SK-N-SH (cell line): ENCODE results near the gene APLP1. TPM values are rescaled to one million over a fixed set of nuclear protein-coding genes. Genes with fewer than 3 reads are reported as not detected.

Source experiments
- CTCF ChIA-PET: fragments of 300-600, 350-600 bp; formaldehyde crosslinking; extraction: SDS; loops from one replicate; lab custom pipeline; 2021; lab: Yijun Ruan, JAX
- POLR2A ChIA-PET: fragments of 350-600 bp; sonication (Branson Sonifier 250); formaldehyde crosslinking; extraction: SDS; loops from one replicate; lab custom pipeline; 2020; ENCODE audit warnings: antibody characterized with exemption, inconsistent platforms; lab: Yijun Ruan, JAX
- DNase-seq: peaks from one replicate; pipeline ENCODE4 v3.0.0; 2012
- H2AFZ ChIP-seq: fragments of 200-600 bp; sonication (generic); 2 replicates; pipeline ENCODE4 v1.8.1; 2016; ENCODE audit warnings: antibody characterized with exemption, mild to moderate bottlenecking, low read depth
- H3F3A ChIP-seq: fragments of 200-600 bp; sonication (generic); replicated peaks from 2 replicates; pipeline ENCODE3; 2016; ENCODE audit warnings: antibody characterized with exemption, mild to moderate bottlenecking; ENCODE audit not compliant: insufficient read depth
- H3K27ac ChIP-seq, 2 experiments: fragments of 200-500 bp in 1 of 2; fragments of 200-600 bp in 1 of 2; sonication (Bioruptor generic) in 1 of 2; sonication (generic), shearing (Covaris generic) in 1 of 2; 2 replicates each; pipeline versions ENCODE4 v1.5.1 to v1.6.1; 2014 to 2016; ENCODE audit warnings: low read depth in 2 of 2, inconsistent platforms in 1 of 2, low read length in 1 of 2, mild to moderate bottlenecking in 1 of 2, mixed read lengths in 1 of 2
- H3K27me3 ChIP-seq: fragments of 200-600 bp; sonication (generic), shearing (Covaris generic); 2 replicates; pipeline ENCODE4 v1.6.1; 2016; ENCODE audit warnings: mixed run types; ENCODE audit not compliant: insufficient read depth
- H3K36me3 ChIP-seq, 2 experiments: fragments of 200-500 bp in 1 of 2; fragments of 200-600 bp in 1 of 2; sonication (Bioruptor generic) in 1 of 2; sonication (generic) in 1 of 2; replicated peaks in 1 of 2; 2 replicates each; pipeline versions ENCODE3 to v1.5.1; 2014 to 2016; ENCODE audit warnings: low read length in 1 of 2, mild to moderate bottlenecking in 1 of 2; ENCODE audit not compliant: insufficient read depth in 2 of 2, control insufficient read depth in 1 of 2
- H3K4me1 ChIP-seq, 2 experiments: fragments of 200-500 bp in 1 of 2; fragments of 200-600 bp in 1 of 2; sonication (Bioruptor generic) in 1 of 2; sonication (generic), shearing (Covaris generic) in 1 of 2; 2 replicates each; pipeline versions ENCODE4 v1.5.1 to v1.6.1; 2014 to 2016; ENCODE audit warnings: low read depth in 1 of 2, low read length in 1 of 2, mixed run types in 1 of 2; ENCODE audit not compliant: insufficient read depth in 2 of 2, control insufficient read depth in 1 of 2
- H3K4me2 ChIP-seq: fragments of 200-600 bp; sonication (generic), shearing (Covaris generic); 2 replicates; pipeline ENCODE4 v1.6.1; 2017; ENCODE audit warnings: mixed run types
- H3K4me3 ChIP-seq, 2 experiments: fragments of 200-500 bp in 1 of 2; fragments of 200-600 bp in 1 of 2; sonication (Bioruptor generic) in 1 of 2; sonication (generic), shearing (Covaris generic) in 1 of 2; 2 replicates each; pipeline versions ENCODE4 v1.5.1 to v1.8.1; 2014 to 2016; ENCODE audit warnings: low read depth in 2 of 2, inconsistent platforms in 1 of 2, low read length in 1 of 2, mild to moderate bottlenecking in 1 of 2, mixed read lengths in 1 of 2, moderate library complexity in 1 of 2
- H3K79me2 ChIP-seq: fragments of 200-600 bp; sonication (generic); 2 replicates; pipeline ENCODE4 v1.8.1; 2017; ENCODE audit warnings: mild to moderate bottlenecking; ENCODE audit not compliant: insufficient read depth
- H3K9ac ChIP-seq: fragments of 200-600 bp; sonication (generic); 2 replicates; pipeline ENCODE4 v1.6.1; 2017; ENCODE audit warnings: mixed run types
- H3K9me2 ChIP-seq: fragments of 200-600 bp; sonication (generic); 2 replicates; pipeline ENCODE4 v1.6.1; 2017; ENCODE audit warnings: mixed run types
- H3K9me3 ChIP-seq: fragments of 200-600 bp; sonication (generic); 2 replicates; pipeline ENCODE4 v1.6.1; 2017; ENCODE audit warnings: mixed run types, mild to moderate bottlenecking, moderate library complexity
- H4K20me1 ChIP-seq: fragments of 200-600 bp; sonication (generic); 2 replicates; pipeline ENCODE4 v1.6.1; 2017; ENCODE audit warnings: mild to moderate bottlenecking, mixed run types; ENCODE audit not compliant: insufficient read depth
- CHD2 ChIP-seq: fragments of 150-350 bp; IDR thresholded peaks from 2 replicates; pipeline ENCODE4 v1.6.1; 2018; ENCODE audit warnings: low read length; ENCODE audit not compliant: partially characterized antibody
- FOXJ3 ChIP-seq: sonication (generic); formaldehyde crosslinking; IDR thresholded peaks from 2 replicates; pipeline ENCODE4 v1.5.1; 2020; ENCODE audit warnings: mild to moderate bottlenecking, missing genetic modification reagents
- GABPA ChIP-seq: IDR thresholded peaks from 2 replicates; pipeline ENCODE4 v1.4.0; 2012; ENCODE audit warnings: low read depth, mild to moderate bottlenecking
- GATA2 ChIP-seq: sonication (generic); formaldehyde crosslinking; IDR thresholded peaks from 2 replicates; pipeline ENCODE4 v1.5.0; 2020; ENCODE audit warnings: mild to moderate bottlenecking, missing genetic modification reagents
- JUND ChIP-seq: IDR thresholded peaks from 2 replicates; pipeline ENCODE4 v1.4.0; 2012
- NFIC ChIP-seq: IDR thresholded peaks from 2 replicates; pipeline ENCODE4 v1.4.0; 2012; ENCODE audit warnings: borderline replicate concordance
- RXRA ChIP-seq: IDR thresholded peaks from 2 replicates; pipeline ENCODE4 v1.4.0; 2012; ENCODE audit warnings: low read depth, mild to moderate bottlenecking, borderline replicate concordance
- WGBS: methylation state at CpG from one replicate; pipeline ENCODE4 v1.1.6; 2017; ENCODE audit warnings: low lambda C conversion rate; 5-methylcytosine and 5-hydroxymethylcytosine counted together
- polyA plus RNA-seq, 3 experiments: library from polyadenylated mRNA; depleted of rRNA; stranded (reverse); fragments of >200 nt; gene quantifications; 2 replicates each; pipeline ENCODE4 v1.2.3, GENCODE V29; 2012
- TF ChIP-seq, protein P1 (sequence below): IDR thresholded peaks from 2 replicates; pipeline ENCODE4 v1.4.0; 2012; ENCODE audit warnings: low read depth, borderline replicate concordance
- TF ChIP-seq, protein P2 (sequence below): IDR thresholded peaks from 2 replicates; pipeline ENCODE4 v1.4.0; 2012; ENCODE audit warnings: low read depth
- TF ChIP-seq, protein P3 (sequence below): IDR thresholded peaks from 2 replicates; pipeline ENCODE4; 2012
- TF ChIP-seq, protein P4 (sequence below): fragments of 200-600 bp; sonication (generic); IDR thresholded peaks from 2 replicates; pipeline ENCODE4 v1.6.1; 2017; ENCODE audit warnings: antibody characterized with exemption, mild to moderate bottlenecking, moderate library complexity

APLP1 gene
- polyA plus RNA-seq, 1 of the 3 experiments (the other 2 are of a cell fraction): 66.7 TPM

DNA sequence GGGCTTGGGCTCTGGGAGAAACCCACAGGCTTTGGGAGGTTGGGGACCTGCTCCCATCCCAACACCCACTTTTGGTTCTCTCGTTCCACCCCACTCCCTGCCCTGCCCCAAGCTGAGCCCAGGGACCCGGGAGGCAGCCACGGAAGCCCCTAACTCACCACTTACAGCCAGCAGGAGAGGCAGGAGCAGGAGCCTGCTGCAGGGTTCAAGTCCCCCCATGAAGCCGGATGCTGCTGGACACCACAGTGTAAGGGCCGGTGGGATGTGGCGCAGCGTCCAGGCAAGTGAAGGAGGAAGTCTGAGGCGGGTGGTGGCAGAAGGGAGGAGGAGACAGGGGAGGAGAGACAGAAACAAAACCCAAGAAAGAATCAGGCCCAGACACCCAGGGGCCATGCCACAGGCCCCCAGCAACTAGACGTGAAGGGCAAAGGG lies 39.7 kb downstream of the APLP1 start, which contains the start of gene TYROBP:
TYROBP (minus strand) TSS at position 286 of the 432 bp plus-strand sequence; CDS start at position 219, 67 bp downstream.
- ChIA-PET POLR2A (no interaction called here), CTCF (interaction anchor here (0.9 kb wide), 1 partner anchor 23 kb away, joined by 3 read pairs; no protein-coding TSS in a partner anchor)
- Histone ChIP-seq H3K4me1 (no peaks in the 10 kb centered on the region; a peak in 2 of 4 replicates), H3K9me2 (no peaks in the 10 kb centered on the region), H4K20me1 (no peaks in the 10 kb centered on the region), H3K9ac (no peak within 1 kb of the TSS), H3K9me3 (no peaks in the 10 kb centered on the region), H3K4me3 (no peak within 1 kb of the TSS), H3K27me3 (no peaks in the 10 kb centered on the region), H2AFZ (no peak within 1 kb of the TSS), H3F3A (no peaks in the 10 kb centered on the region), H3K27ac (no peak within 1 kb of the TSS), H3K79me2 (no peaks in the 10 kb centered on the region), H3K36me3 (no peaks in the 10 kb centered on the region), H3K4me2 (no peak within 1 kb of the TSS)
- no peak for DNase-seq
- 89% methylated on average over 9 of the region's 9 CpGs for WGBS
- TF ChIP-seq, protein P1, sequence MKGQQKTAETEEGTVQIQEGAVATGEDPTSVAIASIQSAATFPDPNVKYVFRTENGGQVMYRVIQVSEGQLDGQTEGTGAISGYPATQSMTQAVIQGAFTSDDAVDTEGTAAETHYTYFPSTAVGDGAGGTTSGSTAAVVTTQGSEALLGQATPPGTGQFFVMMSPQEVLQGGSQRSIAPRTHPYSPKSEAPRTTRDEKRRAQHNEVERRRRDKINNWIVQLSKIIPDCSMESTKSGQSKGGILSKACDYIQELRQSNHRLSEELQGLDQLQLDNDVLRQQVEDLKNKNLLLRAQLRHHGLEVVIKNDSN: no peak
- TF ChIP-seq, protein P2, sequence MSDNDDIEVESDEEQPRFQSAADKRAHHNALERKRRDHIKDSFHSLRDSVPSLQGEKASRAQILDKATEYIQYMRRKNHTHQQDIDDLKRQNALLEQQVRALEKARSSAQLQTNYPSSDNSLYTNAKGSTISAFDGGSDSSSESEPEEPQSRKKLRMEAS: no peak
- no peak for TF ChIP-seq JUND
- no peak for TF ChIP-seq FOXJ3 (CRISPR knock-in tag)
- no peak for TF ChIP-seq CHD2
- no peak for TF ChIP-seq RXRA
- no peak for TF ChIP-seq GABPA
- TF ChIP-seq, protein P3, sequence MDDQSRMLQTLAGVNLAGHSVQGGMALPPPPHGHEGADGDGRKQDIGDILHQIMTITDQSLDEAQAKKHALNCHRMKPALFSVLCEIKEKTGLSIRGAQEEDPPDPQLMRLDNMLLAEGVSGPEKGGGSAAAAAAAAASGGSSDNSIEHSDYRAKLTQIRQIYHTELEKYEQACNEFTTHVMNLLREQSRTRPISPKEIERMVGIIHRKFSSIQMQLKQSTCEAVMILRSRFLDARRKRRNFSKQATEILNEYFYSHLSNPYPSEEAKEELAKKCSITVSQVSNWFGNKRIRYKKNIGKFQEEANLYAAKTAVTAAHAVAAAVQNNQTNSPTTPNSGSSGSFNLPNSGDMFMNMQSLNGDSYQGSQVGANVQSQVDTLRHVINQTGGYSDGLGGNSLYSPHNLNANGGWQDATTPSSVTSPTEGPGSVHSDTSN: no peak
- TF ChIP-seq, protein P4, sequence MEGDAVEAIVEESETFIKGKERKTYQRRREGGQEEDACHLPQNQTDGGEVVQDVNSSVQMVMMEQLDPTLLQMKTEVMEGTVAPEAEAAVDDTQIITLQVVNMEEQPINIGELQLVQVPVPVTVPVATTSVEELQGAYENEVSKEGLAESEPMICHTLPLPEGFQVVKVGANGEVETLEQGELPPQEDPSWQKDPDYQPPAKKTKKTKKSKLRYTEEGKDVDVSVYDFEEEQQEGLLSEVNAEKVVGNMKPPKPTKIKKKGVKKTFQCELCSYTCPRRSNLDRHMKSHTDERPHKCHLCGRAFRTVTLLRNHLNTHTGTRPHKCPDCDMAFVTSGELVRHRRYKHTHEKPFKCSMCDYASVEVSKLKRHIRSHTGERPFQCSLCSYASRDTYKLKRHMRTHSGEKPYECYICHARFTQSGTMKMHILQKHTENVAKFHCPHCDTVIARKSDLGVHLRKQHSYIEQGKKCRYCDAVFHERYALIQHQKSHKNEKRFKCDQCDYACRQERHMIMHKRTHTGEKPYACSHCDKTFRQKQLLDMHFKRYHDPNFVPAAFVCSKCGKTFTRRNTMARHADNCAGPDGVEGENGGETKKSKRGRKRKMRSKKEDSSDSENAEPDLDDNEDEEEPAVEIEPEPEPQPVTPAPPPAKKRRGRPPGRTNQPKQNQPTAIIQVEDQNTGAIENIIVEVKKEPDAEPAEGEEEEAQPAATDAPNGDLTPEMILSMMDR: no peak
- no peak for TF ChIP-seq GATA2

DNA sequence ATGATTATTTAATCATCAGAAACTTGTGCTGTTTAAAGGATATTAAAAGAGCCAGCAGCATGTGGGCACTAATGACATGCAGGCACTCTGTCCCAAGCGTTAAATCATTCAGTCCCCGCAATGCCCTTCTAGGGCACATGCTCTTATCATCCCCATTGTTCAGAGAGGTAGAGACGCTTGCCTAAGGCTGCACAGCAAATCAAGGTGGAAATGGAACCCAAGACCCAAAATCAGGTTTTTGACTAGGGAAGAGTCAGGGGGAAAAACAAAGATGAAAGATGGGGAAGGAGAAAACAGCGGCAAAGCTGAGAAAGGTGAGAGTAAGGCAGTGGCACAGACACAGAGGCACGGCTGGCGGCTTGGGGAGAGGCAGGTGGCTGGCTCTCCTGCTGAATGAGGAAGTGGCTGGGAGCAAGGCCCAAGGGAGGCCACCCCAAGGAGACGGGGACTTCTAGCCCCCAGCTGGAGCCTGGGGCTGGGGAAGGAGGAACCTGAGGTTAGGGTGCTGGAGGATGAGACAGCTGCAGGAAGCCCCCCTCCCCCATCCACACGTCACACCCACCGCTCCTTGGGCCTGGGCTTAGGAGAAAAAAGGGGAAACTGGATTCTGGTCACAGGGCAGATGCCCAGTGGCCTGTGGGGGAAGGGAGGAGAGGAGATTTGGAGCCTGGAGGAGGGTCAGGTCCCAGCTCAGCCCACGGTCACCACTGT lies 40.8 kb downstream of the APLP1 start:
- CTCF ChIA-PET: interaction anchor here (0.9 to 1.0 kb wide), 2 partner anchors 12 to 22 kb away, joined by 3 read pairs; no protein-coding TSS in a partner anchor
- no peaks in the 10 kb centered on the region for H3K36me3 ChIP-seq
- no peak overlapping the region for H3K27ac ChIP-seq
- H3K4me3 ChIP-seq: no peak overlapping the region
- DNase-seq: no peak
- H3K79me2 ChIP-seq: no peaks in the 10 kb centered on the region
- H3K4me1 ChIP-seq: no peaks in the 10 kb centered on the region
- TF ChIP-seq GABPA: no peak
- TF ChIP-seq, protein P1: no peak
- TF ChIP-seq NFIC: no peak
- TF ChIP-seq, all 33 proteins: peak for 0
- H3K27me3 ChIP-seq: no peaks in the 10 kb centered on the region
- no peaks in the 10 kb centered on the region for H3K9me3 ChIP-seq
- H3K9ac ChIP-seq: no peak overlapping the region
- H2AFZ ChIP-seq: no peak overlapping the region
- 78% methylated on average over 9 of the region's 10 CpGs for WGBS
- H4K20me1 ChIP-seq: no peaks in the 10 kb centered on the region
- H3F3A ChIP-seq: no peaks in the 10 kb centered on the region
- POLR2A ChIA-PET: no interaction called here
- no peak overlapping the region for H3K4me2 ChIP-seq
- no peaks in the 10 kb centered on the region for H3K9me2 ChIP-seq
